Central memory CD8-positive, alpha-beta T cell (primary cell): ENCODE measurements around the gene ALDH1L2.
"Not testable (repeated sequence)": the region's sequence is repeated elsewhere in the genome, so short reads cannot be mapped to it uniquely, and the experiment has no call there.

ENCODE experiments used
- ATAC-seq: fragments of 150-1000 bp; cut with Tn5 transposase; replicated peaks from 2 replicates; pipeline ENCODE4 v1.10.0; 2022; ENCODE audit warnings: mild to moderate bottlenecking, moderate FRiP score, moderate number of reproducible peaks; ENCODE audit not compliant: poor library complexity, severe bottlenecking; ENCODE audit errors: extremely low read depth
- DNase-seq, 2 donors: peaks; one replicate each; pipeline ENCODE4 v3.0.0; 2021; ENCODE audit warnings: low spot score in 2 of 2
- H3K27ac Mint-ChIP-seq: one replicate; pipeline ENCODE4 v1.8.0; 2022; ENCODE audit warnings: low read depth, mild to moderate bottlenecking, moderate library complexity, mixed read lengths
- H3K27me3 Mint-ChIP-seq: one replicate; pipeline ENCODE4 v1.8.0; 2022; ENCODE audit warnings: mixed read lengths
- H3K36me3 Mint-ChIP-seq: one replicate; pipeline ENCODE4 v1.8.0; 2022; ENCODE audit warnings: mild to moderate bottlenecking, moderate library complexity, mixed read lengths; ENCODE audit not compliant: insufficient read depth
- H3K4me1 Mint-ChIP-seq: one replicate; pipeline ENCODE4 v1.8.0; 2022; ENCODE audit warnings: mixed read lengths
- H3K4me3 Mint-ChIP-seq: one replicate; pipeline ENCODE4 v1.8.0; 2022; ENCODE audit warnings: mild to moderate bottlenecking, moderate library complexity, mixed read lengths
- H3K9me3 Mint-ChIP-seq: one replicate; pipeline ENCODE4 v1.8.0; 2022; ENCODE audit warnings: mixed read lengths

Gene ALDH1L2

GRCh38 chr12:104985206-104985605 lies 99.1 kb downstream of the ALDH1L2 start:
- Mint-ChIP-seq H3K9me3 (no peaks in the 10 kb centered on the region), H3K27ac (no peak overlapping the region), H3K36me3 (peaks cover 12% of the 10 kb centered on the region), H3K4me1 (peaks cover 30% of the 10 kb centered on the region), H3K27me3 (peaks cover 18% of the 10 kb centered on the region), H3K4me3 (peak overlapping the region; percentile 90)
- no peak for DNase-seq
- ATAC-seq = no peak

DNA sequence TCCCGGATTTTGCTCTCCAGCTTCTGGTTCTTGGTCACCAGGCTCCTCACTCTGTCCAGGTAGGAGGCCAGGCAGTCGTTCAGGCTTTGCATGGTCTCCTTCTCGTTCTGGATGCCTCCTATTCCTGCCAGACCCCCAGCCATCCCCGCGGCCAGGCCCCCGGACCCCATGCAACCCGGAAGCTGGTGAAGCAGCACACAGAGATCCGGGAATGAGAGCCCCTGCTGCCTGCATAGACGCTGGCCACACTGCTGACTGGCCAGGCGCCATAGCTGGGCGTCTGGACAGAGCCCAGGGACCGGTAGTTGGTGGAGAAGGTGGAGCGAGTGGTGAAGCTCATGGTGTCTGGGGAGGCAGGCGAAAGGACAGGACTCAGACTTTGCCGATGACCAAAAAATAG lies 106.6 kb downstream of the ALDH1L2 start:
- DNase-seq, H3K9me3 Mint-ChIP-seq, H3K27me3 Mint-ChIP-seq, H3K36me3 Mint-ChIP-seq, H3K27ac Mint-ChIP-seq, H3K4me3 Mint-ChIP-seq, ATAC-seq, H3K4me1 Mint-ChIP-seq: not testable (repeated sequence)

- H3K9me3 Mint-ChIP-seq = no peaks in the 10 kb centered on the region
- no peak overlapping the region for H3K4me3 Mint-ChIP-seq
- no peak for DNase-seq
- H3K27me3 Mint-ChIP-seq = peaks cover 6% of the 10 kb centered on the region
- H3K4me1 Mint-ChIP-seq = no peaks in the 10 kb centered on the region
- no peaks in the 10 kb centered on the region for H3K36me3 Mint-ChIP-seq
- no peak for ATAC-seq
- no peak overlapping the region for H3K27ac Mint-ChIP-seq
These were observed 107.6 kb downstream of the ALDH1L2 start for GRCh38 chr12:104976703-104977102.

DNA sequence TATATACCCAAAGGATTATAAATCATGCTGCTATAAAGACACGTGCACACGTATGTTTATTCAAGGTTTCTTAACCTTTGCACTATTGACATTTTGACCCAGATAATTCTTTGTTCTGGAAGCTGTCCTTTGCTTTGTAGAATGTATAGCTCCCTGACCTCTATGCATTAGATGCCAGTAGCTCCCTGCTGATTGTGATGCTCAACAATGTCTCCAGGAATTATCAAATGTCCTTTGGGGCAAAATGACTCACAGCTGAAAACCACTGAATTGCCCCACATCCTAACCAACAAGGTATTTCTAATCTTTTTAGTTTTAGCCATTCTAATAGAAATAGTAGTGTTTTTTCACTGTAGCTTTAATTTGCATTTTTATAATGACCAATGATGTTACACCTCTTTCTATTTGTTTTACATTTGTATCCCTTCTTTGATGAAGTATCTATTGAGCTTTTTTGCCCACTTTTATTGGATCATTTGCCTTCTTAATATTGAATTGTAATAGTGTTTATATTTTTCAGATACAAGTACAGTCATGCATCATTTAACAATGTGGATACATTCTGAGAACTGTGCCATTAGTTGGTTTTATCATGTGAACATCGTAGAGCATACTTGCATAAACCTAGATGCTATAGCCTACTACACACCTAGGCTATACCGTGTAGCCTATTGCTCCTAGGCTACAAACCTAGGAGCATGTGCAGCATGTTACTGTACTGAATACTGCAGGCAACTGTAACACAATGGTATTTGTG lies 108.5 kb downstream of the ALDH1L2 start:
- Mint-ChIP-seq H3K4me1 (no peaks in the 10 kb centered on the region), H3K4me3 (no peak overlapping the region), H3K9me3 (no peaks in the 10 kb centered on the region), H3K27ac (no peak overlapping the region), H3K27me3 (peaks cover 6% of the 10 kb centered on the region), H3K36me3 (no peaks in the 10 kb centered on the region)
- DNase-seq = no peak
- no peak for ATAC-seq

DNA sequence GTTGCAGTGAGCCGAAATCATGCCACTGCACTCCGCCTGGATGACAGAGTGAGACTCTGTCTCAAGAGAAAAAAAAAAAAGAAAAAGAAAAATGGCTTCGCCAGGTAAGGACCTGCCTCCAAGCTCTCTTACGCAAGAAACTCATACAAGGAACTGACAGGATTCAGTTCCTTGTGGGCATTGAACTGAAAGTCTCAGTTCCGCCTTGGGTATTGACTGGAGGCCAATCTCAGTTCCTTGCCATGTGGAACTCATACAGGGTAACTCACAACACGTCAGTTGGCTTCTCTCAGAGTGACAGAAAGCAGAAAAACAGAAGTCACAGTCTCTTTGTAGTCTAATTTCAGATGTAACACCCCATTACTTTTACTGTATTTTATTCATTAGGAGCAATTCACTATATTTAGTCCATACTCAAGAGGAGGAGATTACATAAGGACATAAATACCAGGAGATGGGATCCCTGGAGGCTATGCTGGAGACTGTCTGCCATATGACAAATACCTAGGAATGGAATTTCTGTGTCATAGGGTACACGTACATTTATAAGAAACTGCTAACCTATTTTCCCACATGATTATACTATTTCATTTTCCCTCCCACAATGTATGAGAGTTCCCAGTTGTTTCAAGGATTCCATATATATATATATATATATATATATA lies 109.5 kb downstream of the ALDH1L2 start:
- Mint-ChIP-seq H3K36me3 (no peaks in the 10 kb centered on the region), H3K4me3 (no peak overlapping the region), H3K27ac (no peak overlapping the region), H3K4me1 (no peaks in the 10 kb centered on the region), H3K9me3 (no peaks in the 10 kb centered on the region), H3K27me3 (peaks cover 6% of the 10 kb centered on the region)
- peak; percentile 46 for ATAC-seq
- DNase-seq = no peak

DNA sequence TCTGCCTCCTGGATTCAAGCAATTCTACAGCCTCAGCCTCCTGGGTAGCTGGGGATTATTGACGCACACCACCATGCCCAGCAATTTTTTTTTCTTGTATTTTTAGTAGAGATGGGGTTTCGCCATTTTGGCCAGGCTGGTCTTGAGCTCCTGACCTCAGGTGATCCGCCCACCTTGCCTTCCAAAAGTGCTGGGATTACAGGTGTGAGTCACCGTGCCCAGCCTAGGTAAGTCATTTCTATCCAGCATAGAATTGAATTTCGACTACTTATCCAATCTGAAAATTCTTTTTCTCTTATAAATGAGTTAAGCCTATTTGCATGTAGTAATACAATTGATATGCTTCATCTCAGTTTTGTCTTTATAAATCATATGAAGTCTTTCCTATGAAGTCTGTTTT lies 111.0 kb downstream of the ALDH1L2 start:
- Mint-ChIP-seq H3K27ac (no peak overlapping the region), H3K36me3 (no peaks in the 10 kb centered on the region), H3K4me1 (no peaks in the 10 kb centered on the region)

GRCh38 chr12:104971306-104971705 lies 113.0 kb downstream of the ALDH1L2 start:
- Mint-ChIP-seq H3K27ac (no peak overlapping the region), H3K4me1 (no peaks in the 10 kb centered on the region)

More for the DNA sequence above, 111.0 kb downstream of the ALDH1L2 start:
- Mint-ChIP-seq H3K27me3 (peaks cover 6% of the 10 kb centered on the region), H3K9me3 (no peaks in the 10 kb centered on the region), H3K4me3 (no peak overlapping the region)
- DNase-seq = no peak
- ATAC-seq = no peak

More at GRCh38 chr12:104971306-104971705, 113.0 kb downstream of the ALDH1L2 start:
- H3K36me3 Mint-ChIP-seq = no peaks in the 10 kb centered on the region
- peaks cover 5% of the 10 kb centered on the region for H3K27me3 Mint-ChIP-seq
- H3K4me3 Mint-ChIP-seq = no peak overlapping the region
- no peaks in the 10 kb centered on the region for H3K9me3 Mint-ChIP-seq
- ATAC-seq = no peak
- DNase-seq = no peak
